Measurements from ENCODE around the gene TMEM150A. TPM values are rescaled to one million over a fixed set of nuclear protein-coding genes. Genes with fewer than 3 reads are reported as not detected.

The TMEM150A gene
- total RNA-seq, 1 donor from 2014 or later: 31.5 TPM

DNA sequence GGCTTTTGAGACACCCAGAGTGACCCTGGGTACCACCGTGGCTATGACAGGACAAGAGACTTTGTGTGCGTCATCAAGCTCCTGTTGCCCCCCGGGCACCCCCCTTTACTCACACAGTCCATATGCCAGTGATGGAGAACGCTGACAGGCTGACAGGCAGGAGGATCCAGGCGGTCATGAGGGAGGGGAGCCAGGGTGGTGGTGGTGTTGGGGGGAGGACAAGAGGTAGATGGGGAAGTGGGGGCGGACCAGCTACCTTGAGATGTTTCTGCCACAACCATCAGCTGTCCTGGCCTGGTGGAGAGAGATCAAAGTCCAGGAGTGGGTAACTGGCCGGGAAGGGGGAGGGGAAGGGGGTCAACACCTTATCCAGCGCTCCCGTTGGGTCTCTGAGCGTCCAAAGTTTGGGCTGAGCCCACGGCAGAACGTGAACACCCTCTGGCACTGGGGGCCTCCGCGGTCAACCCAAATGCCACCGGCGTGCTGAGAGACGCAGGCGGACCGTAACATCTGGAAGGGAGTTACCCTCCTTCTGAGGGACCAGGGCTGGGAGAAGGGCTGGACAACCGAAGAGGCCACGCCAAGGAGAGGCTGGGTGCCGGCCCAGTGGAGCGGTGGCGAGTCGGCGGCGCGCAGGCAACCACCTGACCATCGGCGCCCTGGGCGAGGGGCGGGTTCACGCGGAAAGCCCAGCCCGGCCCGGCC lies 575 bp downstream of the TMEM150A start:
- no peak for TF ChIP-seq CTCF (IDR thresholded peaks at IDR 0.05)
- DNase-seq: peak; percentile 90
- peaks cover 41% of the 10 kb centered on the region for H3K4me1 ChIP-seq
- ATAC-seq: peak; percentile 76
- peak overlapping the region; percentile 89 for H3K27ac ChIP-seq
- no peaks in the 10 kb centered on the region for H3K9me3 ChIP-seq
- H3K4me3 ChIP-seq: peak overlapping the region; percentile 79
- H3K36me3 ChIP-seq: peaks cover 31% of the 10 kb centered on the region
- intact Hi-C loops (cut with DNase I): no loop called here
- H3K27me3 ChIP-seq: no peaks in the 10 kb centered on the region

DNA sequence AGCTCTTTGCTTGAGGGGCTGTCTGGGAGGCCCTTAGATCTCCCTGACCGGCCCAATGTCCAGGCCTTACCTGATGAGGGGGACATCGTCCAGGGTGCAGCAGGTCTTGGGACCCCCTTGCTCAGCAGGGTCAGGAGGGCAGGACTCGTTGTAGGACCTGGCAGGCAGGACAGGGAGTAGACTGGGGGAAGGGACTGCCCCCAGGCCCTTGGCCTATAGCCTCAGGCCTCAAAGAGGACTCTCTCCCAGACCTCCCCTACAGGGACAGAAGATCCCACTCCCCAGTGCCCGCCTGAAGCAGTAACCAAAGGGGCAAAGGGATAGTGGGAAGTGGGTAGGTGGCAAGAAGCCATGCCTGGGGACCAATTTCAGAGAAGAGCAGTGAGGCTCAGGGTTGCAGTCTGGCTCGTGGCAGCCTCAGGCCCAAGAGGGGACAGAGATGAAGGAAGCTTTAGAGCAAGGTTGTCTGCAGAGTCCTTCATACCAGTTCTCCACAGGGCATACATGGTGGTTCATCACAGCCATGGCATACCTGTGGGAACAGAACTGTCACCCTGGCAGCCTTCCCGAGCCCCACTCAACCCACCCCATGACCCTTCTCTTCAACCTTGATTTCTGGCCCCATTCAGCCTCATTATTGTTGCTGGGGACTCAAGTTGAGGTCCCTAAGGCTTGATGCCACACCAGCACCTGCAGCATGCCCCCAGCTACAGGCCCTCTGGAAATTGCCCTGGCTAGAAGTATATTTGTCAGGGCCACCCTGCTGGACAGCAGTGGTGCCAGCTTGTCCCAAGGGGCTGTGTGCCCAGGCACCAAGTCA lies 1.3 kb downstream of the TMEM150A start:
- peaks cover 41% of the 10 kb centered on the region for H3K4me1 ChIP-seq
- no peak for ATAC-seq
- intact Hi-C loops (cut with DNase I): no loop called here
- H3K27ac ChIP-seq: peak overlapping the region; percentile 89
- no peaks in the 10 kb centered on the region for H3K9me3 ChIP-seq
- TF ChIP-seq CTCF (IDR thresholded peaks at IDR 0.05): no peak
- H3K27me3 ChIP-seq: no peaks in the 10 kb centered on the region
- H3K36me3 ChIP-seq: peaks cover 31% of the 10 kb centered on the region
- H3K4me3 ChIP-seq: peak overlapping the region; percentile 79
- DNase-seq: no peak

DNA sequence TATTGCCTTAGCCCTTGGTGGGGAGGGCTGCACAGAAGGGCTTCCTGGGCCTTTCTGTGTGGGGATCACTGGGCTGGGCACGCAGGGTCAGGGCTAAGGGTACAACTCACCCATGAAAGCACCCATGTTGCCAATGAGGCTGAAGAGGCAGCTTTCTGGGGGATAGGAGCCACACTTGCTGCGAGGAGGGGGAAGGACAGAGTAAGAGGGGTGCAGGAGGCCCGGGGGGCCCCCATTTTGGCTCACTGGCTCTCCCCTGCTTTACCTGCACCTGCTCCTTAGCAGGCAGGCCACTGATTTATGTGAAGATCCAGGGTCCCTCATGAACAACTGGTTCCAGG lies 2.3 kb downstream of the TMEM150A start:
- no peak for DNase-seq
- H3K4me1 ChIP-seq: peaks cover 31% of the 10 kb centered on the region
- H3K9me3 ChIP-seq: no peaks in the 10 kb centered on the region
- no peaks in the 10 kb centered on the region for H3K27me3 ChIP-seq
- TF ChIP-seq CTCF (IDR thresholded peaks at IDR 0.05): no peak
- intact Hi-C loops (cut with DNase I): no loop called here
- ATAC-seq: no peak
- H3K27ac ChIP-seq: no peak overlapping the region
- H3K36me3 ChIP-seq: peaks cover 31% of the 10 kb centered on the region
- H3K4me3 ChIP-seq: no peak overlapping the region

DNA sequence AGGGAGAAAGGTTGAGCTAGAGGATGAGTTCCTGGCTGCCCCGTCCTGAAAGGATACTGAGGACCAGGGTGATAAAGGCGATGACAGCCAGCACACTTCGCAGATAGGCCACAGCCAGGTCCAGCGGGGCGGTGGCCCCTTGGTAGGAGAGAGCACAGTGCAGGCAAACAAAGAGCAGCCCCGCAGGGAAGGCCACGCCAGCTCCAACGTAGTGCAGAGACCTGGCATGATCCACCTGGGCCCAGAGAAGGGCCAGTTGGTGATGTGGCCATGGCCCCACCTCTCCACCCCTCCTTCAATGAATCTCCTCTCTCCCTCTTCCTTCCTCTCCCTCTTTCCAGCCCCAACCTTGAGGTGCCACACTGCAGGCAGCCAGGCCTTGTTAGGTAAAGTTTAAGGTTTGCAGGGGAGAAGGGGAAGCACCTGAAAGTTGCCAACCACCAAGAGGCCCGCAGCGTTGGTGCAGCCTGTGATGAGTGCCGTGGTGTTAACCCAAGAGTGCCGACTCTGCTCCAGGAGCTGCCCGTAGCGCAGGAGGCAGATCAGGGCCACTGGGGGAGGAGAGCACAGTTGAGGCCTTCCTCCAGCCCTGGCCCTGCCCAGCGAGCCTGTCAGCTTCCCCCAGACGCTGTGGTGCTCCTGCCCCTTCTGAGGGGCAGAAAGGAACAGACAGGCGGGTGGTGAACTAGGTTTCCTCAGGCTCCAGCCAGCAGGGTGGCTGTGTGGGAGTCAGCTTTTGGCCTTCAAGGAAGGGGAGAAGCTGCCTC lies 2.8 kb downstream of the TMEM150A start:
- H3K4me3 ChIP-seq: no peak overlapping the region
- ATAC-seq (no peak), DNase-seq (no peak)
- peaks cover 27% of the 10 kb centered on the region for H3K4me1 ChIP-seq
- H3K27me3 ChIP-seq: no peaks in the 10 kb centered on the region
- TF ChIP-seq CTCF (IDR thresholded peaks at IDR 0.05): no peak
- intact Hi-C loops (cut with DNase I): no loop called here
- H3K9me3 ChIP-seq: no peaks in the 10 kb centered on the region
- peaks cover 31% of the 10 kb centered on the region for H3K36me3 ChIP-seq
- H3K27ac ChIP-seq: no peak overlapping the region

DNA sequence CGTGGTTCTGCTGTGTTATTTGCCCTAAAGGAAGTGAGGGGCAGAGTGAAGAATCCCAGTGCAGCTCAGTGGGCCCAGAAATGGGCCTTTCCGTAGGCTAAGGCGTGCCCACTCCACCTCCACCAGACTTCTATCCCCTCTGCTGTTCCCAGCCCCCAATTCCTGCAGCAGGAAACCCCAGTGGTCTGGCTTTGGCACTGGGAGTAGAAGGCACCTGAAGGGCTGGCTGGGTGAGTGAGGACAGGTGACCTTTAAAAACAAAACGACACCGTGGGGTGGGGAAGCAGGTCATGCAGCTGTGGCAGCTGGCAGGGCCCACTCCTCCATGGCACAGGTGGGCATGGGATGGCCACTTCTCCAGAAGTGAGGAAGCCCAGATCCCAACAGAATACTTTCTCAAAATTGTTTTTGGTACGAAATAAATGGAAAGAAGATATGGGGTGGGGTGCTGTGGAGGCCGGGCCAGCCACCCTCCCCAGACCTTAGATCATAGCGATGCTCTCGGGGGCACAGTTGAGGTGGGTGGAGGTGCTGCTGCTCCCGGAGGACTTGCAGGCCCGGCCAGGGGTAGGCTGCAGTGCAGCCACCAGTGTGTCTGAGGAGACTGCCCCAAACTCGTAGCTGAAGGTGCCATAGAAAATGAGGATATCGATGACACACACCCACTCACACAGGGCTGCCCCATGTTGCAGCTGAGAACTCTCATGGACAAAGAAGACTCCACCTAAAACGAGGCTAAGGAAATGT lies 3.7 kb downstream of the TMEM150A start:
- peaks cover 27% of the 10 kb centered on the region for H3K4me1 ChIP-seq
- no peaks in the 10 kb centered on the region for H3K27me3 ChIP-seq
- no peaks in the 10 kb centered on the region for H3K9me3 ChIP-seq
- peaks cover 31% of the 10 kb centered on the region for H3K36me3 ChIP-seq
- no peak for TF ChIP-seq CTCF (IDR thresholded peaks at IDR 0.05)
- DNase-seq (no peak), ATAC-seq (no peak)
- no peak overlapping the region for H3K4me3 ChIP-seq
- no peak overlapping the region for H3K27ac ChIP-seq
- intact Hi-C loops (cut with DNase I): no loop called here

Data from upper lobe of right lung (tissue), 1 donor.